Activated T-cell treated with anti-CD3 and anti-CD28 coated beads, Interleukin-2, amount 50 U/mL, for 4 hours (primary cell): Measurements from ENCODE around the gene MTG1. TPM values are rescaled to one million over a fixed set of nuclear protein-coding genes. Genes with fewer than 3 reads are reported as not detected.
"Not testable (repeated sequence)": the region's sequence is repeated elsewhere in the genome, so short reads cannot be mapped to it uniquely, and the experiment has no call there.

Experiments used
- ATAC-seq, 2 donors: fragments of 200-7000 bp; cut with Tn5 transposase; one replicate each; pipeline ENCODE4 v1.10.0; 2021
- DNase-seq: peaks from one replicate; pipeline ENCODE4 v3.0.0-alpha.2; 2020
- H3K27me3 Mint-ChIP-seq: one replicate; pipeline ENCODE4 v1.8.0; 2021; ENCODE audit warnings: low read depth, mixed read lengths
- H3K36me3 Mint-ChIP-seq: one replicate; pipeline ENCODE4 v1.8.0; 2022; ENCODE audit warnings: mixed read lengths; ENCODE audit not compliant: insufficient read depth
- H3K4me1 Mint-ChIP-seq: one replicate; pipeline ENCODE4 v1.8.0; 2021; ENCODE audit warnings: low read depth, mixed read lengths
- H3K4me3 Mint-ChIP-seq: one replicate; pipeline ENCODE4 v1.8.0; 2021; ENCODE audit warnings: mild to moderate bottlenecking, moderate library complexity, mixed read lengths
- H3K9me3 Mint-ChIP-seq: one replicate; pipeline ENCODE4 v1.8.0; 2021; ENCODE audit warnings: mixed read lengths
- total RNA-seq, 3 donors: library from RNA; stranded (reverse); gene quantifications; one replicate each; pipeline ENCODE4 v1.2.1, GENCODE V29; 2021

The MTG1 gene
- total RNA-seq, 3 donors from 2014 or later = 60.3 to 68.1 (median 67.1) TPM

DNA sequence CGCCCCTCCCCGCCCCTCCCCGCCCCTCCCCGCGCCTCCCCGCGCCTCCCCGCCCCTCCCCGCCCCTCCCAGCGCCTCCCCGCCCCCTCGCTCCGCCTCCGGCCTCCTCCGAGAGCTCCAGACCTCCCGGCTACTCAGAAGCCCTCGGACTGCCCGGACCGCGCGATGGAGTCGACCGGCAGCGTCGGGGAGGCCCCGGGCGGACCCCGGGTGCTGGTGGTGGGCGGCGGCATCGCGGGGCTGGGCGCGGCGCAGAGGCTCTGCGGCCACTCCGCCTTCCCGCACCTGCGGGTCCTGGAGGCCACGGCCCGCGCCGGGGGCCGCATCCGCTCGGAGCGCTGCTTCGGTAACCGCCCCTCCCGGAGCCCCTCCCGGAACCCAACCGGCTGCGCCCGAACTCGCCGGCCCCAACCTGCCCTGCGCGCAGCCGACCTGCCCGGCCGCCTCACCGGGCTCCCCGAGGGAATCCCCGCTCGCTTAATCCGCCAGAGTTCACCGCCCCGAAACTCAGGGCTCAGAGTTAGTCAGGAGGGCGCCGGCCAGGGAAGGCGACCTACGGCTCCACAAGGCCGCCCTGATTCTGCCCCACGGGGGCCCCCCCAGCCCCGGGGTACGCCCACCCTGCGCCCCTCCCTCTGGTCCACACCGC lies 14.7 kb upstream of the MTG1 start, which contains the start of gene PAOX:
TSS of gene PAOX (plus strand) at position 111 of the 649 bp plus-strand sequence. CDS start at position 166, 55 bp downstream.
- ATAC-seq (peak; percentile 74 to 75), DNase-seq (peak; percentile 57)
- Mint-ChIP-seq H3K4me3 (peak within 1 kb of the TSS; percentile 81), H3K27me3 (no peaks in the 10 kb centered on the region), H3K9me3 (no peaks in the 10 kb centered on the region), H3K4me1 (peaks cover 12% of the 10 kb centered on the region), H3K36me3 (no peaks in the 10 kb centered on the region)

DNA sequence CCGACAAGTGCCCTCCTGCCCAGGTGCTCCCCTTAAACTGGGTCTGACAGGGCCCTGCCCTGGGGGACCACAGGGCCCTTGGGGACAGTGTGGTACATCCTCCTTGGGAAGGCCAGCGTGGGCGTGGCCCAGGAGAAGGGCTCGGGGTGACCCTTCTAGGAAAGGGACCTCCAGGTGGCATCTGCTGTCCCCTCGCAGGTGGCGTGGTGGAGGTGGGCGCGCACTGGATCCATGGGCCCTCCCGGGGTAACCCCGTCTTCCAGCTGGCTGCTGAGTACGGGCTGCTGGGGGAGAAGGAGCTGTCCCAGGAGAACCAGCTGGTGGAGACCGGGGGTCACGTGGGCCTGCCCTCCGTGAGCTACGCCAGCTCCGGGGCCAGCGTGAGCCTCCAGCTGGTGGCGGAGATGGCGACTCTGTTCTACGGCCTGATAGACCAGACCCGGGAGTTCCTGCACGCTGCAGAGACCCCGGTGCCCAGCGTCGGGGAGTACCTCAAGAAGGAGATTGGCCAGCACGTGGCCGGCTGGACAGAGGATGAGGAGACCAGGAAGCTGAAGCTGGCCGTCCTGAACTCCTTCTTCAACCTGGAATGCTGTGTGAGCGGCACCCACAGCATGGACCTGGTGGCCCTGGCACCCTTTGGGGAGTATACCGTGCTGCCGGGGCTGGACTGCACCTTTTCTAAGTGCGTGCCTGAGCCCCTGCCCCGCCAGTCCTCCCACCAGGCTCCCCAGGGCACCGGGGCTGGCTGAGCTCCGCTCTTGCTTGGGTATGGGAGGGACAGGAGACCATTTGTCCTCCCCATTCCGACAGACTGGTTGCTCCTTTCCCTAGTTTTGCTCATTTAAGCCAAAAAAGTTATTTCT lies 13.9 kb upstream of the MTG1 start:
- peaks cover 12% of the 10 kb centered on the region for H3K4me1 Mint-ChIP-seq
- ATAC-seq = peak in 1 of 2 donors; percentile 1
- no peak for DNase-seq
- no peaks in the 10 kb centered on the region for H3K27me3 Mint-ChIP-seq
- no peaks in the 10 kb centered on the region for H3K9me3 Mint-ChIP-seq
- H3K36me3 Mint-ChIP-seq = no peaks in the 10 kb centered on the region
- peak overlapping the region; percentile 72 for H3K4me3 Mint-ChIP-seq

DNA sequence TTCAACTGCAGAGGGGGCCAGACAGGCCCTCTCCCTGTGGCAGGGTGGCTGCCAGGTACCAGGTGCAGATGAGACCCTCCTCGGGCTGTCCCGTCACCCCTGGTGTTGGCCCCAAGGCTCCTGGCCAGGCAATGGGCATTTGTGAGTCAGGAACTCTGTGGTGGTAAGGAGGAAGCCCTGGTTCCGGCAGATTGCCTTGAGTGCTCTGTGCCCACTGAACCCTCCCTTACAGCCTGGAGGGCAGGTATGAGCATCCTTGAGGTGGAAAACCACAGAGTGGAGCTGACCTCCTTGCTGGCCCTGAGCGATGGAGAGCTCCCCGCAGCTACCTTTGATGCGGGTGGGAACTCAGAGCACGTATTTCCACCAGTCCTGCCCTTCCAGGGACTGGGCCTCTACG lies 12.9 kb upstream of the MTG1 start:
- no peaks in the 10 kb centered on the region for H3K27me3 Mint-ChIP-seq
- peaks cover 12% of the 10 kb centered on the region for H3K4me1 Mint-ChIP-seq
- no peak for ATAC-seq
- H3K4me3 Mint-ChIP-seq = no peak overlapping the region
- no peaks in the 10 kb centered on the region for H3K36me3 Mint-ChIP-seq
- H3K9me3 Mint-ChIP-seq = no peaks in the 10 kb centered on the region
- no peak for DNase-seq

DNA sequence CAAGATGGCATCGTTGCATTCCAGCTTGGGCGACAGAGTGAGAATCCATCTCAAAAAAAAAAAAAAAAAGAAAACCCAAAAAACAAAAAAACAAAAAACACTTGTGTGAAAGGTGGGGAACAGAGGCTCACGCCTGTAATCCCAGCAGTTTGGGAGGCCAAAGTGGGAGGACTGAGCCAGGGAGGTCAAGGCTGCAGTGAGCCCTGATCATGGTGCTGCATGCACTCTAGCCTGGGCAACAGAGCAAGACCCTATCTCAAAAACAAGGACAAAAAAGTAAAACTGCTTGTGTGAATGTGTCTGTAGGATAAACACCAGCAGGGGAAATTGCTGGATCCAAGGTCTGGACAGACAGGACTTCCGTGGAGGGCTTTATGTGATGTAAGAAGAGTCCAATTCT lies 10.4 kb upstream of the MTG1 start:
- H3K9me3 Mint-ChIP-seq = no peaks in the 10 kb centered on the region

DNA sequence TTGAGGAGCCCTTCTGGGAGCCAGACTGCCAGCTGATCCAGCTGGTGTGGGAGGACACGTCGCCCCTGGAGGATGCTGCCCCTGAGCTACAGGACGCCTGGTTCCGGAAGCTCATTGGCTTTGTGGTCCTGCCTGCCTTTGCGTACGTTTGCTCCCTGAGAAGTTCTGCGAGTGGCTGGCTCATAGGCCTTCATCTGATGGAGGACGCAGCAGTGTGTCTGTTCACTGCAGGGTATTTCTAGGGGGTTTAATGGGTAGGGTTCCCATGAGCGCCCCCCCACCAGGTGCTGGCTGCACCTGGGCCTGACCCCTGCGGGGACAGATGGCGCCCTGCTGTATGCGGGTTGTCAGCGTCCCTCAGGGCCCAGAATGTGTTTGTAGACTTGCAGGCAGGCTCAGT lies 9.9 kb upstream of the MTG1 start:
- no peak for ATAC-seq
- no peak for DNase-seq
- H3K4me3 Mint-ChIP-seq = no peak overlapping the region
- no peaks in the 10 kb centered on the region for H3K9me3 Mint-ChIP-seq
- peaks cover 18% of the 10 kb centered on the region for H3K4me1 Mint-ChIP-seq
- no peaks in the 10 kb centered on the region for H3K27me3 Mint-ChIP-seq
- H3K36me3 Mint-ChIP-seq = no peaks in the 10 kb centered on the region

More for the DNA sequence above, 10.4 kb upstream of the MTG1 start:
- Mint-ChIP-seq H3K36me3 (no peaks in the 10 kb centered on the region), H3K4me3 (no peak overlapping the region), H3K4me1 (peaks cover 13% of the 10 kb centered on the region), H3K27me3 (no peaks in the 10 kb centered on the region)
- DNase-seq (no peak), ATAC-seq (no peak)

DNA sequence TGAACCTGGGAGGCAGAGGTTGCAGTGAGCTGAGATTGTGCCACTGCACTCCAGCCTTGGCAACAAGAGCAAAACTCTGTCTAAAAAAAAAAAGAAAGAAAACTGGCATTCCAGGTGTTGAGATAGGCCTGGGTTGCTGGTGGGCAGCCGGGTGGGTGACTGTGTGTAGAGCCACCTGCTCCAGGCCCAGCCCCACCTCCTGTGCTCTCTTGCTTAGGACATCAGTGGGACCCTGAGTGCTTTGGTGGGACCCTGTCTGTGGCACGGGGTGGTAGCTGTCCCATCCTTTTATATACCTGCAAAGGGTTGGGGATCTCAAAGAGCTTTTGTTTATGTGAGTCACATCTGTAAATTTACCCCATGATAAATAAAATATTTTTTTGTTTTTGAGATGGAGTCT lies 8.7 kb upstream of the MTG1 start:
- peaks cover 22% of the 10 kb centered on the region for H3K4me1 Mint-ChIP-seq
- DNase-seq = no peak
- no peaks in the 10 kb centered on the region for H3K9me3 Mint-ChIP-seq
- H3K4me3 Mint-ChIP-seq = no peak overlapping the region
- no peaks in the 10 kb centered on the region for H3K36me3 Mint-ChIP-seq
- no peak for ATAC-seq
- no peaks in the 10 kb centered on the region for H3K27me3 Mint-ChIP-seq

DNA sequence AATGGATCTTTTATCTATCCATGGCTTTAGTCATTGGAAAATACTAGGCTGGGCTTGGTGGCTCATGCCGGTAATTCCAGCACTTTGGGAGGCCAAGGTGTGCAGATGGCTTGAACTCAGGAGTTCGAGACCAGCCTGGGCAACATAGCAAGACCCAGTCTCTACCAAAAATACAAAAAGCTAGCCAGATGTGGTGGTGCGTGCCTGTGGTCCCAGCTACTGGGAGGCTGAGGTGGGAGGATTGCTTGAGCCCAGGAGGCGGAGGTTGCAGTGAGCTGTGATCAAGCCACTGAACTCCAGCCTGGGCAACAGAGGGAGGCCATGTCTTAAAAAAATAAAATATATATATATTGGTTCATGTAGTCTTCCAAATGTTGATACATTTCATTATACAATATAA lies 7.0 kb upstream of the MTG1 start:
- peaks cover 38% of the 10 kb centered on the region for H3K4me1 Mint-ChIP-seq
- DNase-seq, ATAC-seq, H3K27me3 Mint-ChIP-seq, H3K9me3 Mint-ChIP-seq, H3K36me3 Mint-ChIP-seq, H3K4me3 Mint-ChIP-seq: not testable (repeated sequence)

DNA sequence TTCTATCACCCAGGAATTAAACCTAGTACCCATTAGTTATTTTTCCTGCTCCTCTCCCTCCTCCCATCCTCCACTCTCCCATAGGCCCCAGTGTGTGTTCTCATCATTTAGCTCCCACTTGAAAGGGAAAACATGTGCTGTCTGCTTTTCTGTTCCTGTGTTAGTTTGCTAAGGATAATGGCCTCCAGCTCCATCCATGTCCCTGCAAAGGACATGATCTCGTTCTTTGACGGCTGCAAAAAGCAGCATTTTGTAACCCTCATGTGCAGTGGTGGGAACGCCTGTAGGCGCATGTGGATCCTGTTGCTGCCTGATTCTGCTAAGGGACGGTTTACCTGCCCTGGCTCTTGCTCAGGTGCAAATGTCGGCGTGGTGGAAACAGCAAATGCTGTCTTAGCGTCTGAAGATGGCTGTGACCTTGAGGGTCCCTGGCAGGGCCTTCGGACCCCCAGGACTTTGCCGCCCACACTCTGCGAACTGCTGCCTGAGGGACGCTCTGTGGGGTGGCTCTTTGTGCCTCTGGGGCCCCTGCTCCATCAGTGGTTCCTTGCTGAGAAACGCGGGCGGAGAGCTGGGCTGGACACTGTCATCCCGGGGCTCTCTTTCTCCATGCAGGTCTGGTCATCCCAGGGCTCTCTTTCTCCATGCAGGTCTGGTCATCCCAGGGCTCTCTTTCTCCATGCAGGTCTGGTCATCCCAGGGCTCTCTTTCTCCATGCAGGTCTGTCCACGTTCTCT lies 5.6 kb upstream of the MTG1 start:
- peak overlapping the region; percentile 76 for H3K4me3 Mint-ChIP-seq
- H3K36me3 Mint-ChIP-seq = no peaks in the 10 kb centered on the region
- no peak for DNase-seq
- H3K4me1 Mint-ChIP-seq = peaks cover 40% of the 10 kb centered on the region
- H3K27me3 Mint-ChIP-seq = no peaks in the 10 kb centered on the region
- no peaks in the 10 kb centered on the region for H3K9me3 Mint-ChIP-seq
- no peak for ATAC-seq

DNA sequence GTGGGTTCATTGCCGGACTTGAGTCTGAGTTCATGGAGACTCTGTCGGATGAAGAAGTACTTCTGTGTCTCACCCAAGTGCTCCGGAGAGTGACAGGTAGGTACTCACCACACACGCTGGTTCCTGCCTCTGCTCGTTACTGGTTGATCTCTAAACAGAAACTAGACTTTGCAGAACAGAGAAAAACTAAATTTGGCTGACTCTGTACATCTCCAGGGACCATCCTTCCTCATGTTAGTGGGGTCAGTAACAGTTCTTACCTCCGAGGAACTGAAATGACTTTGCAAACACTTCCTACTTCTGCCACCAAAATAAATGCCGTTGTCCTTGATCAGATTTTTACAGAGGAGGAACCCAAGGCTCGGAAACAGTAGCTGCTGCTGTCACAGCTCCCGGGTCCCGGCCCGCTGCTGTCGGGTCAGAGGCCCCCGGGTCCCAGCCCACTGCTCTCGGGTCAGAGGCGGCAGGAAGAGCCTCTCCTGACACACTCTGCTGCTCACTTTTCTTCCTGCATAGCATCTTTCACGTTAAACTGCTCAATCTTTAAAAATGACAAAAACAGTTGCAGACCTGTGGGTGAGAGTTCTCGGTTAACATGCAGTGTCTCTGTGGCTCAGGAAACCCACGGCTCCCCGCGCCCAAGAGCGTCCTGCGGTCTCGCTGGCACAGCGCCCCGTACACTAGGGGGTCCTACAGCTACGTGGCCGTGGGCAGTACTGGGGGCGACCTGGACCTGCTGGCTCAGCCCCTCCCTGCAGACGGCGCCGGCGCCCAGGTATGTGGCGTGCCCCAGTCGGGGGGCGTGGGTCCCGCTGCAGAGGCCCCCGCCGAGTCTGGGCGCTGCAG lies 4.8 kb upstream of the MTG1 start:
- Mint-ChIP-seq H3K9me3 (no peaks in the 10 kb centered on the region), H3K36me3 (no peaks in the 10 kb centered on the region), H3K4me1 (peaks cover 42% of the 10 kb centered on the region), H3K4me3 (peak overlapping the region; percentile 76), H3K27me3 (no peaks in the 10 kb centered on the region)
- DNase-seq (peak; percentile 35), ATAC-seq (peak; percentile 49 to 58)

DNA sequence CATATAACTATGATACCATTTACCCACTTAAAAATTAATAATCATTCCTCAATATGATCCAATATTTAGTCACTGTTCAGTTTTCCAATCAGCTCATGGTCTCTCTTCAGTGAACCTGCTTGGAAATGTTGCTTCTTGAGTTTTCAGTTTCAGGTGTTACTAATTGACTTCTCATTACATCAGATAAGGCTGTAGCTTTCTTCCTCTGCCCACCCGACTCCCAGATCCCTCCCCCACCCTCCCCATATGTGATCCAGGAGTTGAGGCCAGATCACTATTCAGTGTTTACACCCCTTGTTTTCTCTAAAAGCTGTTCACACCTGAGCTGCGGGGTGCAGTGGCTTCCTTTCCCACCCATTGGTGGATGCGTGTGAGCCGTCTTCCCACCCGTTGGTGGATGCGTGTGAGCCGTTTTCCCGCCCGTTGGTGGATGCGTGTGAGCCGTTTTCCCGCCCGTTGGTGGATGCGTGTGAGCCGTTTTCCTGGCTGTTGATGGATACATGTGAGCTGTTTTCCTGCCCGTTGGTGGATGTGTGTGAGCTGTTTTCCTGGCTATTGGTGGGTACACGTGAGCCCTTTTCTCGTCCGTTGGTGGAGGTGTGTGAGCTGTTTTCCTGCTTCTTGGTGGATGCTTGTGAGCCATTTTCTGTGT lies 3.2 kb upstream of the MTG1 start:
- H3K9me3 Mint-ChIP-seq = no peaks in the 10 kb centered on the region
- peaks cover 53% of the 10 kb centered on the region for H3K4me1 Mint-ChIP-seq
- no peak for DNase-seq
- peaks cover 3% of the 10 kb centered on the region for H3K36me3 Mint-ChIP-seq
- H3K4me3 Mint-ChIP-seq = peak overlapping the region; percentile 65
- H3K27me3 Mint-ChIP-seq = no peaks in the 10 kb centered on the region
- ATAC-seq = peak; percentile 7 to 16

DNA sequence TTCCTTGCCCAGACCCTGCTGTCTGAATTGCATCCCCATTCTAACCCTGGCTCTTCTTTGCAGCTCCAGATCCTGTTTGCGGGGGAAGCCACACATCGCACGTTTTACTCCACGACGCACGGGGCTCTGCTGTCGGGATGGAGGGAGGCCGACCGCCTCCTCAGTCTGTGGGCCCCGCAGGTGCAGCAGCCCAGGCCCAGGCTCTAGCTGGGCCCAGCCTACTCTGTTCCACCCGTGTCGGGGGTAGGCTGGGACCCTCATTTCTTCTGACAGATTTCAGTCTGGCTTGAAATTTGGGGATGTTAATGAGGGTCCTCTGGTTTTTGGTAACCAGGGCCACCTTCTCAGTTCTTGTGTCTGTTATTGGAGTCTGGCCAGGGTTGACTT lies 2.7 kb upstream of the MTG1 start:
- ATAC-seq = no peak
- Mint-ChIP-seq H3K27me3 (no peaks in the 10 kb centered on the region), H3K9me3 (no peaks in the 10 kb centered on the region), H3K4me1 (peaks cover 56% of the 10 kb centered on the region), H3K36me3 (peaks cover 3% of the 10 kb centered on the region), H3K4me3 (peak overlapping the region; percentile 48)
- DNase-seq = no peak

DNA sequence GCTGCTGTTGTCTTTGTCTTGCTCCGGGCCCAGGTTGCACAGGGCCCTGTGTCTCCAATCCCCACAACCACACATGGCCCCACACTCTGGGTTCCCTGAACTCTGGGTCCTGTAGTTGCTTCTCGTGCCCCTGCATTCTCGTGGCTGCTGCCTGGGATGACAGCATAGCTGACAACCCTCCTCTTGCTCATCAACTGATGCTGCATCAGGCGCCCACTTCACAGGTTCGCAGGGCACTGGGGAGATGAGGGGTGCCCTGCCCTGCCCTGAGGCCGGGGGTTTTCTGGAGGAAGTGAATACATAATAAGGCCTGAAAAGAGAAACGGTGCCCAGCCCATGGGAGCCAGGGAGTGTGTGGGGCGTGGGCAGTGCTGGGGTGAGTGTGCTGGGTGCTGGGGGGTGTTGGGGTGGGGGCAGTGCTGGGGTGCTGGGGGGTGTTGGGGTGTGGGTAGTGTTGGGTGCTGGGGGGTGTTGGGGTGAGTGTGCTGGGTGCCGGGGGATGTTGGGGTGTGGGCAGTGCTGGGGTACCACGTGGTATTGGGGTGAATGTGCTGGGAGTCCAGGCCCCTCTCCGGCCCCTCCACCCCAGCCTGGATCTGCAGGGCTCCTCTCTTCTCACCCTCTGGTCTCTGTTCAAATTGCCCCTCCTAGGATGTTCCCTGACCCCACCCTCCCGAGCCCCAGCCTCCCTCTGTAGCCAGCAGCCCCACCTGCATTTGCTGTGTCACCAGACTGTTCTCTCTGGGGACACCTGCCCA lies 2.0 kb upstream of the MTG1 start:
- no peak for DNase-seq
- no peak for ATAC-seq
- peak overlapping the region; percentile 21 for H3K4me3 Mint-ChIP-seq
- peaks cover 57% of the 10 kb centered on the region for H3K4me1 Mint-ChIP-seq
- no peaks in the 10 kb centered on the region for H3K27me3 Mint-ChIP-seq
- H3K36me3 Mint-ChIP-seq = peaks cover 3% of the 10 kb centered on the region
- no peaks in the 10 kb centered on the region for H3K9me3 Mint-ChIP-seq
